Type B pancreatic cell (in vitro differentiated cells): ENCODE measurements around the gene IPO9. TPM values are rescaled to one million over a fixed set of nuclear protein-coding genes. Genes with fewer than 3 reads are reported as not detected.
A peak's percentile ranks its signal among the peaks of the same experiment; 100 is the strongest.

Source experiments
- DNase-seq: peaks from one replicate; pipeline ENCODE4 v3.0.0; 2021; ENCODE audit warnings: mixed read lengths; ENCODE audit not compliant: unreplicated experiment; ENCODE audit errors: extremely low spot score
- H3K27ac Mint-ChIP-seq: 2 replicates; pipeline ENCODE4 v1.8.0; 2021; ENCODE audit warnings: mild to moderate bottlenecking, mixed read lengths
- H3K27me3 Mint-ChIP-seq: 2 replicates; pipeline ENCODE4 v1.8.0; 2021; ENCODE audit warnings: mixed read lengths
- H3K36me3 Mint-ChIP-seq: 2 replicates; pipeline ENCODE4 v1.8.0; 2021; ENCODE audit warnings: mixed read lengths
- H3K4me1 Mint-ChIP-seq: one replicate; pipeline ENCODE4 v1.8.0; 2021; ENCODE audit warnings: mixed read lengths; ENCODE audit not compliant: unreplicated experiment
- H3K4me3 Mint-ChIP-seq: 2 replicates; pipeline ENCODE4 v1.8.0; 2021; ENCODE audit warnings: mild to moderate bottlenecking, mixed read lengths
- H3K9me3 Mint-ChIP-seq: 2 replicates; pipeline ENCODE4 v1.8.0; 2021; ENCODE audit warnings: mixed read lengths
- CTCF ChIP-seq: fragments of 200-600 bp; sonication (generic); conservative IDR thresholded peaks from 2 replicates; pipeline ENCODE4 v1.5.0; 2021; ENCODE audit warnings: antibody characterized with exemption, mild to moderate bottlenecking
- total RNA-seq: library from RNA; stranded (reverse); gene quantifications from 2 replicates; pipeline ENCODE4 v1.2.1, GENCODE V29; 2021; ENCODE audit warnings: low replicate concordance

Gene IPO9
- total RNA-seq, 1 donor from 2014 or later: 92.4 TPM

- Mint-ChIP-seq H3K27ac (no peak overlapping the region), H3K9me3 (no peaks in the 10 kb centered on the region), H3K4me1 (peaks cover 12% of the 10 kb centered on the region), H3K36me3 (peaks cover 17% of the 10 kb centered on the region), H3K4me3 (no peak overlapping the region), H3K27me3 (no peaks in the 10 kb centered on the region)
- no peak for DNase-seq
- TF ChIP-seq CTCF: no peak
These were observed 12.4 kb downstream of the IPO9 start for GRCh38 chr1:201841265-201841912.

- peaks cover 12% of the 10 kb centered on the region for H3K4me1 Mint-ChIP-seq
These were observed 13.6 kb downstream of the IPO9 start for GRCh38 chr1:201842472-201843027.

GRCh38 chr1:201845331-201846083 lies 16.6 kb downstream of the IPO9 start:
- DNase-seq: no peak
- no peak overlapping the region for H3K27ac Mint-ChIP-seq
- H3K27me3 Mint-ChIP-seq: no peaks in the 10 kb centered on the region
- H3K9me3 Mint-ChIP-seq: no peaks in the 10 kb centered on the region
- H3K4me3 Mint-ChIP-seq: no peak overlapping the region
- H3K36me3 Mint-ChIP-seq: peaks cover 13% of the 10 kb centered on the region
- no peak for TF ChIP-seq CTCF
- H3K4me1 Mint-ChIP-seq: peaks cover 14% of the 10 kb centered on the region

More at GRCh38 chr1:201842472-201843027, 13.6 kb downstream of the IPO9 start:
- Mint-ChIP-seq H3K27me3 (no peaks in the 10 kb centered on the region), H3K9me3 (no peaks in the 10 kb centered on the region), H3K27ac (peak overlapping the region; percentile 17), H3K36me3 (peaks cover 8% of the 10 kb centered on the region), H3K4me3 (no peak overlapping the region)
- no peak for DNase-seq
- TF ChIP-seq CTCF: no peak

GRCh38 chr1:201847150-201847549 lies 18.2 kb downstream of the IPO9 start:
- Mint-ChIP-seq H3K36me3 (peaks cover 20% of the 10 kb centered on the region), H3K4me3 (no peak overlapping the region), H3K27ac (no peak overlapping the region), H3K27me3 (no peaks in the 10 kb centered on the region), H3K9me3 (no peaks in the 10 kb centered on the region), H3K4me1 (peaks cover 14% of the 10 kb centered on the region)
- no peak for TF ChIP-seq CTCF
- DNase-seq: no peak

GRCh38 chr1:201848230-201848629 lies 19.3 kb downstream of the IPO9 start:
- H3K4me1 Mint-ChIP-seq: peaks cover 7% of the 10 kb centered on the region
- no peak for DNase-seq
- no peak for TF ChIP-seq CTCF
- no peaks in the 10 kb centered on the region for H3K9me3 Mint-ChIP-seq
- H3K4me3 Mint-ChIP-seq: no peak overlapping the region
- H3K27me3 Mint-ChIP-seq: no peaks in the 10 kb centered on the region
- H3K27ac Mint-ChIP-seq: no peak overlapping the region
- peaks cover 23% of the 10 kb centered on the region for H3K36me3 Mint-ChIP-seq
